DND-41 (cell line): ENCODE data around the gene TMCO4.

Experiments used
- ATAC-seq: fragments of 200-7000 bp; cut with Tn5 transposase; 3 replicates; pipeline ENCODE4 v1.9.1; 2021; ENCODE audit warnings: low read depth; ENCODE audit not compliant: insufficient read depth
- DNase-seq: peaks from one replicate; pipeline ENCODE4 v3.0.0-alpha.2; 2020
- H2AFZ ChIP-seq: 2 replicates; pipeline ENCODE4 v1.6.0; 2012; ENCODE audit warnings: low read depth, low read length
- H3K27ac ChIP-seq: 2 replicates; pipeline ENCODE4 v1.5.1; 2012; ENCODE audit warnings: low read length, inconsistent platforms
- H3K27me3 ChIP-seq: fragments of 200-600 bp; sonication (generic); 2 replicates; pipeline ENCODE4 v1.6.0; 2012; ENCODE audit warnings: low read length, mild to moderate bottlenecking, inconsistent platforms; ENCODE audit not compliant: insufficient read depth, poor library complexity
- H3K36me3 ChIP-seq: 2 replicates; pipeline ENCODE4 v1.5.1; 2012; ENCODE audit warnings: low read length, inconsistent platforms; ENCODE audit not compliant: insufficient read depth
- H3K4me1 ChIP-seq: 2 replicates; pipeline ENCODE4 v1.5.1; 2012; ENCODE audit warnings: mild to moderate bottlenecking, low read length; ENCODE audit not compliant: insufficient read depth
- H3K4me2 ChIP-seq: 2 replicates; pipeline ENCODE4 v1.6.0; 2012; ENCODE audit warnings: mild to moderate bottlenecking, moderate library complexity, low read length, inconsistent platforms; ENCODE audit not compliant: insufficient read depth
- H3K4me3 ChIP-seq, 2 experiments: fragments of 200-600 bp in 1 of 2; shearing (Covaris generic) in 1 of 2; 2 replicates each; pipeline ENCODE4 v1.5.1; 2012 to 2016; ENCODE audit warnings: inconsistent platforms in 2 of 2, low read length in 2 of 2, mild to moderate bottlenecking in 2 of 2, low read depth in 1 of 2, moderate library complexity in 1 of 2
- H3K79me2 ChIP-seq: 2 replicates; pipeline ENCODE4 v1.6.0; 2012; ENCODE audit warnings: low read length, inconsistent platforms; ENCODE audit not compliant: insufficient read depth
- H3K9ac ChIP-seq: 2 replicates; pipeline ENCODE4 v1.6.0; 2012; ENCODE audit warnings: low read depth, mild to moderate bottlenecking, inconsistent platforms, low read length, moderate library complexity
- H3K9me3 ChIP-seq: 2 replicates; pipeline ENCODE4 v1.5.1; 2012; ENCODE audit warnings: low read length, moderate library complexity, mild to moderate bottlenecking, inconsistent platforms; ENCODE audit not compliant: insufficient read depth, severe bottlenecking
- H4K20me1 ChIP-seq: 2 replicates; pipeline ENCODE4 v1.6.0; 2012; ENCODE audit warnings: low read length; ENCODE audit not compliant: insufficient read depth
- EZH2 ChIP-seq: IDR thresholded peaks from 3 replicates; pipeline ENCODE4 v1.6.1; 2012; ENCODE audit warnings: borderline replicate concordance, low read depth, mild to moderate bottlenecking, moderate library complexity, low read length, inconsistent platforms; ENCODE audit not compliant: severe bottlenecking
- TF ChIP-seq, protein P1 (sequence below): IDR thresholded peaks from 2 replicates; pipeline ENCODE4 v1.5.1; 2012; ENCODE audit warnings: borderline replicate concordance, low read length, moderate library complexity, mild to moderate bottlenecking; ENCODE audit not compliant: poor library complexity, severe bottlenecking; ENCODE audit errors: extremely low read depth

Gene TMCO4

DNA sequence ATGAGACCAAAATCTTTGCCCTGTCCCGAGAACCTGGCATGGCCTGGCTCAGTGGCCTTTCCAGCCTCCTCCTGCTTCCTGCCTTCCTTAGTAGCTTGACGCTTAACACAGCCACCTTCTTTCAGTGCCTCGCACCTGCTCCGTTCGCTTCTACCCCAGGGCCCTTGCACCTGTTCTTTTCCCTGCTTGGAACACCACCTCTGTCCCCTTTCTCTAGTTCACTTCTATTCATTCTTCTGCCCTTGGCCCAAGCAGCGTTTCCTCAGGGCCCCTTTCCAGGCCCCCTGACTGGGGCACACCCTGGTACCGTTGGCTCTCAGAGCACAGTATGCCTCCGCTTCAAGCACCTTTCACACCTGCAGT is 144.0 kb downstream of the TMCO4 start:
- Histone ChIP-seq H3K4me3 (no peak overlapping the region), H3K9ac (no peak overlapping the region), H3K4me2 (no peak overlapping the region), H3K27me3 (no peaks in the 10 kb centered on the region), H2AFZ (no peak overlapping the region), H3K4me1 (peaks cover 7% of the 10 kb centered on the region), H3K79me2 (no peaks in the 10 kb centered on the region), H3K36me3 (no peaks in the 10 kb centered on the region), H4K20me1 (peaks cover 7% of the 10 kb centered on the region; the same call in 1 of the 2 replicates), H3K27ac (no peak overlapping the region), H3K9me3 (no peaks in the 10 kb centered on the region)
- ATAC-seq = no peak
- DNase-seq = no peak
- TF ChIP-seq, protein P1, sequence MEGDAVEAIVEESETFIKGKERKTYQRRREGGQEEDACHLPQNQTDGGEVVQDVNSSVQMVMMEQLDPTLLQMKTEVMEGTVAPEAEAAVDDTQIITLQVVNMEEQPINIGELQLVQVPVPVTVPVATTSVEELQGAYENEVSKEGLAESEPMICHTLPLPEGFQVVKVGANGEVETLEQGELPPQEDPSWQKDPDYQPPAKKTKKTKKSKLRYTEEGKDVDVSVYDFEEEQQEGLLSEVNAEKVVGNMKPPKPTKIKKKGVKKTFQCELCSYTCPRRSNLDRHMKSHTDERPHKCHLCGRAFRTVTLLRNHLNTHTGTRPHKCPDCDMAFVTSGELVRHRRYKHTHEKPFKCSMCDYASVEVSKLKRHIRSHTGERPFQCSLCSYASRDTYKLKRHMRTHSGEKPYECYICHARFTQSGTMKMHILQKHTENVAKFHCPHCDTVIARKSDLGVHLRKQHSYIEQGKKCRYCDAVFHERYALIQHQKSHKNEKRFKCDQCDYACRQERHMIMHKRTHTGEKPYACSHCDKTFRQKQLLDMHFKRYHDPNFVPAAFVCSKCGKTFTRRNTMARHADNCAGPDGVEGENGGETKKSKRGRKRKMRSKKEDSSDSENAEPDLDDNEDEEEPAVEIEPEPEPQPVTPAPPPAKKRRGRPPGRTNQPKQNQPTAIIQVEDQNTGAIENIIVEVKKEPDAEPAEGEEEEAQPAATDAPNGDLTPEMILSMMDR = no peak
- TF ChIP-seq EZH2 = no peak

GRCh38 chr1:19654886-19655717 is 144.6 kb downstream of the TMCO4 start:
- H3K27ac ChIP-seq = no peak overlapping the region

DNA sequence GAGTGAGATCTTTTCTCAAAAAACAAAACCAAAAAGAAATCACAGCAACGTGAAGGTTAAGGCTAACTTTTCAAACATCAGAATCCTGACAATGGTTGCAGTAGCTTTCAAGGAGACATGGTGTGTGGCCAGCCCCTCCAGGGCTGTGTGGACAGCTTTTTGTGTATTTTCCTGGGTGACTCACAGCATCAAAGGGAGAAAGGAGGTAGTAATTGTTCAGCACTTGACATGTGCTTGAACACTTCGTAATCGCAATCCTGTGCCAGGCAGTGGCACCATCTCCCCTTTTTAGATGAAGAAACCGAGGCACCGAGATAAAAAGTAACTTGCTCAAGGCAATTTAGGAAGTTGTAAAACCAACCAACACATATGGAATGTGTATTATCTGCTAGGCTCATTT is 145.3 kb downstream of the TMCO4 start:
- TF ChIP-seq EZH2 = no peak
- TF ChIP-seq, protein P1 = no peak
- DNase-seq = no peak
- H3K4me3 ChIP-seq = no peak overlapping the region
- no peak for ATAC-seq
- H4K20me1 ChIP-seq = no peaks in the 10 kb centered on the region
- no peak overlapping the region for H2AFZ ChIP-seq
- H3K4me1 ChIP-seq = peaks cover 7% of the 10 kb centered on the region
- H3K27me3 ChIP-seq = no peaks in the 10 kb centered on the region
- no peaks in the 10 kb centered on the region for H3K79me2 ChIP-seq
- H3K36me3 ChIP-seq = no peaks in the 10 kb centered on the region
- H3K9ac ChIP-seq = no peak overlapping the region
- H3K9me3 ChIP-seq = no peaks in the 10 kb centered on the region
- H3K4me2 ChIP-seq = no peak overlapping the region
- H3K27ac ChIP-seq = no peak overlapping the region

More at GRCh38 chr1:19654886-19655717, 144.6 kb downstream of the TMCO4 start:
- no peaks in the 10 kb centered on the region for H3K9me3 ChIP-seq
- no peak overlapping the region for H3K4me2 ChIP-seq
- H3K27me3 ChIP-seq = no peaks in the 10 kb centered on the region
- no peaks in the 10 kb centered on the region for H3K36me3 ChIP-seq
- DNase-seq (no peak), ATAC-seq (no peak)
- TF ChIP-seq EZH2 = no peak
- TF ChIP-seq, protein P1 = no peak
- H3K9ac ChIP-seq = no peak overlapping the region
- no peaks in the 10 kb centered on the region for H3K79me2 ChIP-seq
- peaks cover 3% of the 10 kb centered on the region; the same call in 1 of the 2 replicates for H4K20me1 ChIP-seq
- no peak overlapping the region for H3K4me3 ChIP-seq
- no peak overlapping the region for H2AFZ ChIP-seq
- peaks cover 7% of the 10 kb centered on the region for H3K4me1 ChIP-seq
